ENCODE results near the gene HMCN1. TPM values are rescaled to one million over a fixed set of nuclear protein-coding genes. Genes with fewer than 3 reads are reported as not detected.

HMCN1 gene
- total and polyA plus RNA-seq, 4 donors = 1.5 to 6.8 (median 3.5) TPM

GRCh38 chr1:186125511-186125910, 391.3 kb downstream of the HMCN1 start:
- Histone ChIP-seq H3K9ac (ENCODE audit: low read depth in 1 of 2, low read length in 2 of 2) (no peak overlapping the region), H3K27me3 (ENCODE audit: control insufficient read depth in 4 of 4, insufficient read depth in 4 of 4, low read length in 3 of 4) (no peaks in the 10 kb centered on the region), H3K4me3 (ENCODE audit: low read depth in 1 of 3, low read length in 3 of 3) (no peak overlapping the region), H3K27ac (ENCODE audit: low read depth in 1 of 2, low read length in 2 of 2) (no peak overlapping the region), H3K4me1 (ENCODE audit: control insufficient read depth in 4 of 4, insufficient read depth in 4 of 4, low read length in 3 of 4) (no peaks in the 10 kb centered on the region), H3K36me3 (ENCODE audit: control insufficient read depth in 4 of 4, insufficient read depth in 3 of 4, low read depth in 1 of 4, low read length in 3 of 4) (peaks cover 0 to 3% (median 1%) of the 10 kb centered on the region in 4 donors), H3K9me3 (ENCODE audit: control insufficient read depth in 4 of 4, low read length in 3 of 4) (no peaks in the 10 kb centered on the region)
- TF ChIP-seq FOXA1 (IDR thresholded peaks at IDR 0.05) (no peak), ZBTB33 (IDR thresholded peaks at IDR 0.05) (no peak), HNF4G (IDR thresholded peaks at IDR 0.05) (no peak), SP1 (IDR thresholded peaks at IDR 0.05) (no peak), MAX (IDR thresholded peaks at IDR 0.05) (no peak), HNF4A (conservative IDR thresholded peaks at IDR 0.05) (no peak), NR2F2 (IDR thresholded peaks at IDR 0.05) (no peak), EGR1 (IDR thresholded peaks at IDR 0.05; ENCODE audit: low read depth in 2 of 2) (no peak), JUND (IDR thresholded peaks at IDR 0.05) (no peak), REST (IDR thresholded peaks at IDR 0.05) (no peak), YY1 (IDR thresholded peaks at IDR 0.05) (no peak), TAF1 (conservative IDR thresholded peaks at IDR 0.05) (no peak), ATF3 (IDR thresholded peaks at IDR 0.05) (no peak), RAD21 (IDR thresholded peaks at IDR 0.05) (no peak), GABPA (IDR thresholded peaks at IDR 0.05 in 1 of 2, conservative IDR thresholded peaks at IDR 0.05 in 1 of 2) (no peak)
- 89% methylated on average over 3 of the region's 3 CpGs for WGBS
- no peak for DNase-seq (ENCODE audit: low spot score)

- Histone ChIP-seq H3K36me3 (ENCODE audit: control insufficient read depth in 4 of 4, insufficient read depth in 3 of 4, low read depth in 1 of 4, low read length in 3 of 4) (peaks cover 0 to 3% (median 0%) of the 10 kb centered on the region in 4 donors), H3K9ac (ENCODE audit: low read depth in 1 of 2, low read length in 2 of 2) (no peak overlapping the region)
- 91% methylated on average over 4 of the region's 4 CpGs for WGBS
- TF ChIP-seq RXRA (IDR thresholded peaks at IDR 0.05) (no peak), CTCF (IDR thresholded peaks at IDR 0.05; ENCODE audit: low read depth, low read length, missing input control) (no peak), FOXA2 (IDR thresholded peaks at IDR 0.05) (no peak), YY1 (IDR thresholded peaks at IDR 0.05) (no peak), HNF4A (conservative IDR thresholded peaks at IDR 0.05) (no peak), REST (IDR thresholded peaks at IDR 0.05) (no peak), HNF4G (IDR thresholded peaks at IDR 0.05) (no peak), ATF3 (IDR thresholded peaks at IDR 0.05) (no peak), FOXA1 (IDR thresholded peaks at IDR 0.05) (no peak), ZBTB33 (IDR thresholded peaks at IDR 0.05) (no peak), GABPA (IDR thresholded peaks at IDR 0.05 in 1 of 2, conservative IDR thresholded peaks at IDR 0.05 in 1 of 2) (no peak), SP1 (IDR thresholded peaks at IDR 0.05) (no peak), RAD21 (IDR thresholded peaks at IDR 0.05) (no peak), JUND (IDR thresholded peaks at IDR 0.05) (no peak)
Measured at GRCh38 chr1:186129758-186130157, 395.6 kb downstream of the HMCN1 start.

More at GRCh38 chr1:186129758-186130157, 395.6 kb downstream of the HMCN1 start:
- H3K4me3 ChIP-seq (ENCODE audit: low read depth in 1 of 3, low read length in 3 of 3) = no peak overlapping the region
- H3K9me3 ChIP-seq (ENCODE audit: control insufficient read depth in 4 of 4, low read length in 3 of 4) = no peaks in the 10 kb centered on the region
- no peak overlapping the region for H3K27ac ChIP-seq (ENCODE audit: low read depth in 1 of 2, low read length in 2 of 2)
- H3K4me1 ChIP-seq (ENCODE audit: control insufficient read depth in 4 of 4, insufficient read depth in 4 of 4, low read length in 3 of 4) = no peaks in the 10 kb centered on the region
- no peaks in the 10 kb centered on the region for H3K27me3 ChIP-seq (ENCODE audit: control insufficient read depth in 4 of 4, insufficient read depth in 4 of 4, low read length in 3 of 4)
- no peak for DNase-seq (ENCODE audit: low spot score)

Measured in liver (tissue), 9 donors.